Measurements from ENCODE around the gene PDCD5.

DNA sequence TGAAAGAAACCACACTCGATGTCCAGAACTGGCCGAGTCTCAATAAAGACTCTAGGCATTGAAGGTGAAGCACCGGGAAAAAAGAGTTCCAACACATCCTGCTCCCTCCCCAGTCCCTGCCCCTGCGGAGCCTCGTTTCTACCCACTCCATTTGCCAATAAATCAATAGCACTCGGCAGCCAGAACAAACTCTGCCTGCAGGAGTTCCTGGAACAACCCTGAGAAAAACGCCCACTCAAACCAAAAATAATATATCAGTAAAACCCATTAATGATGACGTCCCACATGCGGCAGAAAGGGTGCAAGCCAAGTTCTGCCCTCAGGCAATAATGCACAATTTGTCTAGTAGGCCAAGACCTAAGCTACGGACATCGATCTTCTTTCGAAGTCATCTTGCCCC is 41.0 kb downstream of the PDCD5 start:
- TF ChIP-seq, protein P1, sequence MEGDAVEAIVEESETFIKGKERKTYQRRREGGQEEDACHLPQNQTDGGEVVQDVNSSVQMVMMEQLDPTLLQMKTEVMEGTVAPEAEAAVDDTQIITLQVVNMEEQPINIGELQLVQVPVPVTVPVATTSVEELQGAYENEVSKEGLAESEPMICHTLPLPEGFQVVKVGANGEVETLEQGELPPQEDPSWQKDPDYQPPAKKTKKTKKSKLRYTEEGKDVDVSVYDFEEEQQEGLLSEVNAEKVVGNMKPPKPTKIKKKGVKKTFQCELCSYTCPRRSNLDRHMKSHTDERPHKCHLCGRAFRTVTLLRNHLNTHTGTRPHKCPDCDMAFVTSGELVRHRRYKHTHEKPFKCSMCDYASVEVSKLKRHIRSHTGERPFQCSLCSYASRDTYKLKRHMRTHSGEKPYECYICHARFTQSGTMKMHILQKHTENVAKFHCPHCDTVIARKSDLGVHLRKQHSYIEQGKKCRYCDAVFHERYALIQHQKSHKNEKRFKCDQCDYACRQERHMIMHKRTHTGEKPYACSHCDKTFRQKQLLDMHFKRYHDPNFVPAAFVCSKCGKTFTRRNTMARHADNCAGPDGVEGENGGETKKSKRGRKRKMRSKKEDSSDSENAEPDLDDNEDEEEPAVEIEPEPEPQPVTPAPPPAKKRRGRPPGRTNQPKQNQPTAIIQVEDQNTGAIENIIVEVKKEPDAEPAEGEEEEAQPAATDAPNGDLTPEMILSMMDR (IDR thresholded peaks at IDR 0.05) = no peak
- TF ChIP-seq POLR2A (IDR thresholded peaks at IDR 0.05) = no peak
